SJSA1 (cell line): ENCODE data around the gene TECPR1. TPM values are rescaled to one million over a fixed set of nuclear protein-coding genes. Genes with fewer than 3 reads are reported as not detected.

ENCODE experiments used
- DNase-seq, 2 experiments: peaks; one replicate each; pipeline ENCODE4 v3.0.0-alpha.2; 2015 to 2020; ENCODE audit warnings: low spot score in 2 of 2, low read depth in 1 of 2
- H3K27ac ChIP-seq: fragments of 250-450 bp; sonication (Bioruptor Pico); 2 replicates; pipeline ENCODE4 v1.5.1; 2020; ENCODE audit warnings: mild to moderate bottlenecking, moderate library complexity
- H3K27me3 ChIP-seq: fragments of 250-450 bp; sonication (Bioruptor Pico); replicated peaks from 2 replicates; pipeline ENCODE4 v1.5.1; 2020; ENCODE audit warnings: mild to moderate bottlenecking, moderate library complexity
- H3K36me3 ChIP-seq: fragments of 250-450 bp; sonication (Bioruptor Pico); 2 replicates; pipeline ENCODE4 v1.5.1; 2020; ENCODE audit warnings: mild to moderate bottlenecking
- H3K4me1 ChIP-seq: fragments of 250-450 bp; sonication (Bioruptor Pico); replicated peaks from 2 replicates; pipeline ENCODE4 v1.6.1; 2021; ENCODE audit warnings: mild to moderate bottlenecking
- H3K4me3 ChIP-seq: fragments of 250-450 bp; sonication (Bioruptor Pico); 2 replicates; pipeline ENCODE4 v1.5.1; 2020; ENCODE audit warnings: mild to moderate bottlenecking
- H3K9me3 ChIP-seq: fragments of 250-450 bp; sonication (Bioruptor Pico); replicated peaks from 2 replicates; pipeline ENCODE4 v1.5.1; 2020; ENCODE audit warnings: mild to moderate bottlenecking
- total RNA-seq: library from RNA; depleted of rRNA; stranded (reverse); fragments of >200 nt; shearing (Covaris generic); gene quantifications from 2 replicates; pipeline ENCODE4 v1.2.3, GENCODE V29; 2014

Gene TECPR1
- total RNA-seq, 1 experiment from 2014 or later: 22.1 TPM

- H3K4me1 ChIP-seq: no peaks in the 10 kb centered on the region
- no peaks in the 10 kb centered on the region for H3K9me3 ChIP-seq
- DNase-seq: no peak
Observed at GRCh38 chr7:98180751-98181150, 71.3 kb downstream of the TECPR1 start.

GRCh38 chr7:98178762-98179490 lies 73.1 kb downstream of the TECPR1 start:
- Histone ChIP-seq H3K27ac (no peak overlapping the region), H3K36me3 (no peaks in the 10 kb centered on the region), H3K4me3 (no peak overlapping the region), H3K4me1 (no peaks in the 10 kb centered on the region), H3K9me3 (no peaks in the 10 kb centered on the region), H3K27me3 (no peaks in the 10 kb centered on the region)
- no peak for DNase-seq

More at GRCh38 chr7:98180751-98181150, 71.3 kb downstream of the TECPR1 start:
- Histone ChIP-seq H3K36me3 (no peaks in the 10 kb centered on the region), H3K4me3 (no peak overlapping the region), H3K27me3 (no peaks in the 10 kb centered on the region), H3K27ac (no peak overlapping the region)

DNA sequence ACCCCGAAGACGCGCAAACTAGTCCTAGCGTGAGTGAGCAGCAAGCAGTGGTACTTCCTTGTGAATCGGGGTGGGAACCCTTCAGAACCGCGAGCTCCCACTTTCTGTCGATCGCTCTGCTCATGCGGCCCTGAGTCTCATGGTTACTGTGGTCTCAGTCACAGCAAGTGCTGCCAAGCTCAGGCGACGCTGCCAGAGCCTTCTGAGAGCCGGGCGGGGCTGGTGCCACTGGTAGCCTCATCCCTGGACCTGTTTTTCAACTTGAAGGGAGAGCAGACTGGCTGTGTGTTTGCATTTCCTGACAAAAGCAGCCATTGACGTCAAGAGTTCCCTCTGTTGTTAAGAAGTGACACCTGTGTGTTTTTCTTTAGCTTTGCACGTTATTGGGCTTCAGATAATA lies 73.7 kb downstream of the TECPR1 start:
- H3K27ac ChIP-seq: no peak overlapping the region
- no peaks in the 10 kb centered on the region for H3K4me1 ChIP-seq
- H3K36me3 ChIP-seq: no peaks in the 10 kb centered on the region
- no peak overlapping the region for H3K4me3 ChIP-seq
- no peak for DNase-seq
- H3K9me3 ChIP-seq: no peaks in the 10 kb centered on the region
- H3K27me3 ChIP-seq: no peaks in the 10 kb centered on the region

- no peak overlapping the region for H3K27ac ChIP-seq
- H3K36me3 ChIP-seq: no peaks in the 10 kb centered on the region
- no peak for DNase-seq
- no peak overlapping the region for H3K4me3 ChIP-seq
- no peaks in the 10 kb centered on the region for H3K9me3 ChIP-seq
- no peaks in the 10 kb centered on the region for H3K27me3 ChIP-seq
- no peaks in the 10 kb centered on the region for H3K4me1 ChIP-seq
Observed at GRCh38 chr7:98177553-98177952, 74.5 kb downstream of the TECPR1 start.

GRCh38 chr7:98175260-98175940 lies 76.6 kb downstream of the TECPR1 start:
- DNase-seq: no peak
- Histone ChIP-seq H3K4me3 (no peak overlapping the region), H3K27ac (no peak overlapping the region), H3K9me3 (no peaks in the 10 kb centered on the region), H3K27me3 (no peaks in the 10 kb centered on the region), H3K36me3 (no peaks in the 10 kb centered on the region), H3K4me1 (no peaks in the 10 kb centered on the region)

DNA sequence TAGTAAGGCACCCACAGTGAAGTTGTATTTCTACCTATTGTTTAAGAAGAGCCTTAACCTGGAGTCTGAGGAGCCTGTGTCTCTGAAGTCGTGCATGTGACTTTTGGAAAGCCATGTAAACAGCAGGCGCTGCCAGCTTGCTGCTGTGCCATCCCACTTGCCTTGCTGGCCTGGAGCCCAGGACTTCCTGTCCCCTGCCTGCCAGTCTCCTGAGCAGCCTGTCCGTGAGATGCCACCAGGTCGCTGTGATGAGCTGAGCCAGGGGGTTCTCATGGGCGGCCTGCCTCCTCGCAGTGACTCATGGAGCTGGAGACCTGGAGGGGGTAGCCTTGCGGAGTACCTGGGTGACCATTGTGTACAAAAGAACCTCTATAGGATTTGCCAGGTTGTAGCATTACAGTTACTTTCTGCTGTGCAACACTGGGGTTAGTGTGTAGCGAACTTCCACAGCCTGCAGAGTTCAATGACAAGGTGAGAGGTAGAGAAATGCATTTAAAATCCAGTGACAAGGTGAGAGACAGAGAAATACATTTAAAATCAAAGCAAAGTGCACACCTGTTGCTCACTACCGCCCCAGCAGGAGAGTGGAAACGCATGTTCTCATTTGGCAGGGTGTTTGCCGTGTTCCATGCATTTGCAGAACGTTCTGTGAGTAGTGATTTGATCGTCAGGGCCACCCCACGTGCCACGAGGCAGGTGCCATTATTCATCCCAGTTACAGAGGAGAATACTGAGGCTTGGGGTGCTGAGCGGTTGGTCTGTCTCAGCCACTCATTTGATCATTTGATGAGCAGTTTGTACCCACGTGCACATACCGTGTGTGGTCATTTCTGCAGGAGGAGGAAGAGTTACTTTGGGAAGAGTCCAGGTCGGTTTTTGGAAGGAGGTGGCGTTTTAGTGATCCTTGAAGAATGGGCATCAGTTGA lies 77.4 kb downstream of the TECPR1 start:
- Histone ChIP-seq H3K4me3 (no peak overlapping the region), H3K4me1 (no peaks in the 10 kb centered on the region), H3K27me3 (no peaks in the 10 kb centered on the region), H3K36me3 (no peaks in the 10 kb centered on the region), H3K9me3 (no peaks in the 10 kb centered on the region), H3K27ac (no peak overlapping the region)
- no peak for DNase-seq

DNA sequence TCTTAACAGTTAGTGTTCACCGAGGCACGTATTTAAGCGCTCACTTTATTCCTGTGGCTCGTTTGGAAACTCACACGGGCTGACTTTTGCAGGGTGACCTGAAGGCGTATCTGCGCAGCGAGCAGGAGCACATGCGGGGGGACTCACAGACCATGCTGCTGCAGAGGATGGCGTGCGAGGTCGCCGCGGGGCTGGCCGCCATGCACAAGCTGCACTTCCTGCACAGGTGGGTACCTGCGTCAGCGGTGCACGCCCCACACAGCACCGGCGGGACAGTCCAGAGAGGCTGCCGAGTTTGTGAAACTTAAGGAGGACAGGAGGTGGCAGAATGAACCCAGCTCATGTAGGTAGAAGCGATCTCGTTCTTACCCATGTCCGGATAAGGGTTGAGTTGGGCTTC lies 80.6 kb downstream of the TECPR1 start:
- Histone ChIP-seq H3K36me3 (no peaks in the 10 kb centered on the region), H3K4me1 (no peaks in the 10 kb centered on the region), H3K27me3 (no peaks in the 10 kb centered on the region), H3K9me3 (no peaks in the 10 kb centered on the region), H3K27ac (no peak overlapping the region), H3K4me3 (no peak overlapping the region)
- DNase-seq: no peak

GRCh38 chr7:98170966-98171365 lies 81.1 kb downstream of the TECPR1 start:
- Histone ChIP-seq H3K9me3 (no peaks in the 10 kb centered on the region), H3K4me1 (no peaks in the 10 kb centered on the region), H3K4me3 (no peak overlapping the region), H3K27ac (no peak overlapping the region), H3K27me3 (no peaks in the 10 kb centered on the region), H3K36me3 (no peaks in the 10 kb centered on the region)
- no peak for DNase-seq

DNA sequence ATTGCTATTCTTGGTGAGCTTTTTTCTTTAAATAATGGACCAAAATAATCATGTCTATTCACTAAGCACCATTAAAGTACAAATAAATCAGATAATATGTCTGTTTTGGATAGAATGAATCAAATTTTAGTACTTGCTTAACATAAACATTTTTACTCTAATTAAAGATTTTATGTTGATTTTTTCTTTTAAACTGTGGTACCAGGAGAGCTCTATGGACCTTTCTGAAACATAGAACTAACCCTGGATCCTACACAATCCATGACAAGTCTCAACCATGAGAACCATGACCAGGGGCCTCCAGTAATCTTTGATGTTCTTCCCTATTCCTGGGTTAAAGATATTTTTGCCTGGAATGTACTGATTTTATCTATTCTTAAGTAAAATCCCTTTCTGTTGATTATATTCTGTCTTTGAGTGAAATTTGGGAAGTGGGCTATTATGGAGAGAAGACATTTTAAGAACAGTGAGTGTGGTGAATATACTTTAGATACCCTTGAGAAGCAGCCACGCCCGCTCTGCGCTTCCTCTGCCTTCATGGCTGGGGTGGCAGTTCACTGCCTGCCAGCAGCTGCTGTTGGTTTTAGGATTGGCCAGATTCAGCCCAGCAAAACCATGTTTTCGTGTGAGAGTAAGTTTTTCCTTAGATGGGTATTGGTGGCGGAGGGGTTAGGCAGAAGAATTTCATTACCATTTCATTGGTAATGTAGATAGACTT lies 83.0 kb downstream of the TECPR1 start:
- DNase-seq: no peak
- H3K36me3 ChIP-seq: no peaks in the 10 kb centered on the region
- H3K4me3 ChIP-seq: no peak overlapping the region
- H3K27me3 ChIP-seq: no peaks in the 10 kb centered on the region
- no peaks in the 10 kb centered on the region for H3K4me1 ChIP-seq
- no peak overlapping the region for H3K27ac ChIP-seq
- no peaks in the 10 kb centered on the region for H3K9me3 ChIP-seq

- Histone ChIP-seq H3K27ac (no peak overlapping the region), H3K27me3 (no peaks in the 10 kb centered on the region), H3K9me3 (no peaks in the 10 kb centered on the region), H3K36me3 (no peaks in the 10 kb centered on the region), H3K4me3 (no peak overlapping the region), H3K4me1 (no peaks in the 10 kb centered on the region)
- peak in 1 of 2 experiments; percentile 59 for DNase-seq
Observed at GRCh38 chr7:98168181-98168903, 83.7 kb downstream of the TECPR1 start.

- no peak for DNase-seq
- no peaks in the 10 kb centered on the region for H3K36me3 ChIP-seq
- H3K4me1 ChIP-seq: no peaks in the 10 kb centered on the region
- no peak overlapping the region for H3K4me3 ChIP-seq
- H3K27ac ChIP-seq: no peak overlapping the region
- H3K9me3 ChIP-seq: no peaks in the 10 kb centered on the region
- no peaks in the 10 kb centered on the region for H3K27me3 ChIP-seq
Observed at GRCh38 chr7:98167653-98168052, 84.4 kb downstream of the TECPR1 start.

DNA sequence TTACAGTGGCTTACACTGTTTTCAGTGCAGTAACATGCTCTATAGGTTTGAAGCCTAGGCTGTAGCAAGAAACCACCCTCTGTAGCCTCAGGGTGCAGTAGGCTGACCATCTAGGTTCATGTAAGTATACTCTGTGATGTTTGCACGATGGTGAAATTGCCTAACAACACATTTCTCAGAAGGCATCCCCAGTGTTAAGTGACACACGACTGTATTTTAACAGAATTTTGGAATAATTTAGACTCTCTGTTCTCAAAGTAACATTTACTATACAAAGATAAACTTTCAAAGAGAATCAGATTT lies 85.4 kb downstream of the TECPR1 start:
- no peak for DNase-seq
- H3K27ac ChIP-seq: no peak overlapping the region
- no peaks in the 10 kb centered on the region for H3K4me1 ChIP-seq
- H3K4me3 ChIP-seq: no peak overlapping the region
- no peaks in the 10 kb centered on the region for H3K9me3 ChIP-seq
- H3K36me3 ChIP-seq: no peaks in the 10 kb centered on the region
- no peaks in the 10 kb centered on the region for H3K27me3 ChIP-seq
